Activated naive CD8-positive, alpha-beta T cell treated with anti-CD3 and anti-CD28 coated beads, Interleukin-2, amount 50 U/mL, for 24 hours (primary cell): ENCODE measurements around the gene MYL3.
A peak's percentile ranks its signal among the peaks of the same experiment; 100 is the strongest.

Source experiments
- ATAC-seq: fragments of 150-1000 bp; cut with Tn5 transposase; one replicate; pipeline ENCODE4 v1.10.0; 2021
- DNase-seq: peaks from one replicate; pipeline ENCODE4 v3.0.0; 2021
- H3K27ac Mint-ChIP-seq: one replicate; pipeline ENCODE4 v1.8.0; 2021; ENCODE audit warnings: mild to moderate bottlenecking, mixed read lengths
- H3K27me3 Mint-ChIP-seq: one replicate; pipeline ENCODE4 v1.8.0; 2021; ENCODE audit warnings: mixed read lengths
- H3K36me3 Mint-ChIP-seq: one replicate; pipeline ENCODE4 v1.8.0; 2021; ENCODE audit warnings: low read depth, mixed read lengths
- H3K4me1 Mint-ChIP-seq: one replicate; pipeline ENCODE4 v1.8.0; 2021; ENCODE audit warnings: mixed read lengths
- H3K4me3 Mint-ChIP-seq: one replicate; pipeline ENCODE4 v1.8.0; 2021; ENCODE audit warnings: mild to moderate bottlenecking, moderate library complexity, mixed read lengths
- H3K9me3 Mint-ChIP-seq: one replicate; pipeline ENCODE4 v1.8.0; 2021; ENCODE audit warnings: mixed read lengths

Gene MYL3

DNA sequence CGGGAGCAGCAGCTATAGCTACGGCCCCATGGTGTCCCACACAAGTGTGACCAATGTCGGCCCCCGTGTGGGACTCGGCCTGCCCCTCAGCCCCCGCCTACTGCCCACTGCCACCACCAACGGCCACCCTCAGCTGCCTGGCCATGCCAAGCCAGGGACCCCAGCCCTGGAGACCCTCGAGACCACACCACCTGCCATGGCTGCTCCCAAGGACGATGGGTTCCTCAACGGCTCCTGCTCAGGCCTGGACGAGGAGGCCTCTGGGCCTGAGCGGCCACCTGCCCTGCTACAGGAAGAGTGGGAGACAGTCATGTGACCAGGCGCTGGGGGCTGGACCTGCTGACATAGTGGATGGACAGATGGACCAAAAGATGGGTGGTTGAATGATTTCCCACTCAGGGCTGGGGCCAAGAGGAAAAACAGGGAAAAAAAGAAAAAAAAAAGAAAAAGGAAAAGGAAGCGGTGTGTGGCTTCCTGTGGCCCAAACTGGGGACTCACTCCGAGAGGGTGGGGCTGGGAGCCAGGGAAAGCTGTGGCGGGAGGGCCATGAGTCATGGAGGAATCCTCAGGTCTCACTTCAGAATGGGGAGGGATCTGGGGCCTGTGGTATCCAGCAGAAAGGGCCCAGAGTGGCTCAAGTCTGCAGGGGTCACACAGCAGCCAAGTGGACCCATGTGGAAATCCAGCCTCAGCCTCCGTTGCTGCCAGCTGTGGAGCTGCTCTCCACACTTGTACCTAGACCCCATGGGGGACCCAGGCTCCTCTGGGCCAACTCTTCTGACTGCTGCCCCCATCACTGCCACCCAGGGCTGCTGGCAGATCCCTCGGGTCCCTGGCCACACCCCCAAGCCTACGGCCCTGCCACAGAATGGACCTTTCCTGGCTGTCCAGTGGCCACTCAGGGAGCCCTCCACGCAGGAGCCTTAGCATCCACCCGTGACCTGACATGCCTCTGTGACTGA lies 40.4 kb upstream of the MYL3 start:
- H3K27ac Mint-ChIP-seq: no peak overlapping the region
- peaks cover 5% of the 10 kb centered on the region for H3K27me3 Mint-ChIP-seq
- peaks cover 1% of the 10 kb centered on the region for H3K4me1 Mint-ChIP-seq
- H3K9me3 Mint-ChIP-seq: no peaks in the 10 kb centered on the region
- H3K36me3 Mint-ChIP-seq: no peaks in the 10 kb centered on the region
- DNase-seq (no peak), ATAC-seq (no peak)
- no peak overlapping the region for H3K4me3 Mint-ChIP-seq

DNA sequence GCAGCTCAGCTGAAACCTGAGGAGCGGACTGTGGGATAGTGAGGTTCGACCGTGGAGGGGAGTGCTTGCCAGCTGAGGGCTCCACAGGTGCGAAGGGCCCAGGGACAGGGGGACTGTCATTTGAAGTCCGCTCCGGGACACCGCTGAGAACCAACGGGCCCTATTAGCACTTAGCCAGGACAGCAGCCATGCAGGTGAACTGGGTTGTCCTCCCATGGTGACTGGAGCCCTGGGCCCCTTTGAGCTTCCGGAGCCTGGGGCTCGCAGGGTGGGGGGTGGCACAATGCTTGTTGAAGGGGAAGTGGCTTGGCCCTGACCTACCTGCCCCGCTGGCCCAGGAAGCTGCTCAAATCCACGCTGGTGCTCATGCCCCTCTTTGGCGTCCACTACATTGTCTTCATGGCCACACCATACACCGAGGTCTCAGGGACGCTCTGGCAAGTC lies 39.0 kb upstream of the MYL3 start:
- H3K27me3 Mint-ChIP-seq: peaks cover 14% of the 10 kb centered on the region
- H3K4me3 Mint-ChIP-seq: no peak overlapping the region
- no peaks in the 10 kb centered on the region for H3K9me3 Mint-ChIP-seq
- no peak overlapping the region for H3K27ac Mint-ChIP-seq
- ATAC-seq: no peak
- H3K36me3 Mint-ChIP-seq: no peaks in the 10 kb centered on the region
- no peak for DNase-seq
- H3K4me1 Mint-ChIP-seq: peaks cover 1% of the 10 kb centered on the region

DNA sequence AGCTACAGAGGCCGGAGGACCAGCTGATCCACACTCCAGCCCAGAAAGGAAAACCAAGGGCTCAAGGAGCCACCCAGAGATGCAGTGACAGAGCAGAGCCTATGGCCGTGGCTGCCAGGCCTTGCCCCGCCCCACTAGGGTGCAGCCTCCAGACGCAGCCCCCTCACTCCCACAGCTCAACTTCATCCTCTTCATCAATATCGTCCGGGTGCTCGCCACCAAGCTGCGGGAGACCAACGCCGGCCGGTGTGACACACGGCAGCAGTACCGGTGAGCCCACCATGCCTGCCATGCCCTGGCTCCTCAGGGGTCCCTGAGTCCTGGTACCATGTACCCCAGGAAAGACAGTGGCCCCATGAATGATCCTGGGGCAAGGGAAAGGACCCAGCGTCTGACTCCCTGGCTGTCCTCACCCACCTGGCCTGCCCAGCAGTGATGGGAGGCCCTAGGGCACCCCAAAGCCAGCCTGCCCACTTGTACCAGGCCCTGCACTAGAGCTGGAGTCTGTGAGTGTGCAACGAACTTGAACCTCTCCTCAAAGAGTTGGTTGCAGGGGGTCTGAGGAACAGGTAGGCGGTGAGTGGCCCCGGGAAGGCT lies 38.4 kb upstream of the MYL3 start:
- Mint-ChIP-seq H3K4me3 (no peak overlapping the region), H3K4me1 (peaks cover 1% of the 10 kb centered on the region), H3K27ac (no peak overlapping the region), H3K9me3 (no peaks in the 10 kb centered on the region), H3K27me3 (peaks cover 14% of the 10 kb centered on the region), H3K36me3 (no peaks in the 10 kb centered on the region)
- DNase-seq (no peak), ATAC-seq (no peak)

DNA sequence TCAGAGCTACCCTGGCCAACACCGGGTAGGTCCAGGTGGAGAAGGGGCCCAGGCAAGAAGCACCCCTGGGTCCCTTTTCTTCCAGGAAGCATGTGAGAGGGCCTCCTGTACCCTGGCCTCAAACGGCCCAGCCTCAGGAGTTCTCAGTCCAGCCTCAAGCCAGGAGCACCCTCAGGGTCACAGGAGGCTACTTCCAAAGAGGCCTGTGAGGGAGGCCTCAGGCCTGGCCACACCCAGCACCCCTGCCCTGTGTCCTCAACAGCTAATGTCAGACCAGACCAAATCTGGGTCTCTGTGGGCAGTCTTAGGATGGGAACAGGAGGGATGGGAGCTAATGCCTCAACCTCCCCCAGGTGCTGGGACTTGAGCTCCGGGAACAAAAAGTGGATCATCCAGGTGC lies 37.8 kb upstream of the MYL3 start:
- no peak for DNase-seq
- Mint-ChIP-seq H3K27ac (no peak overlapping the region), H3K9me3 (no peaks in the 10 kb centered on the region), H3K36me3 (no peaks in the 10 kb centered on the region), H3K27me3 (peaks cover 14% of the 10 kb centered on the region), H3K4me3 (no peak overlapping the region), H3K4me1 (peaks cover 1% of the 10 kb centered on the region)
- ATAC-seq: no peak

DNA sequence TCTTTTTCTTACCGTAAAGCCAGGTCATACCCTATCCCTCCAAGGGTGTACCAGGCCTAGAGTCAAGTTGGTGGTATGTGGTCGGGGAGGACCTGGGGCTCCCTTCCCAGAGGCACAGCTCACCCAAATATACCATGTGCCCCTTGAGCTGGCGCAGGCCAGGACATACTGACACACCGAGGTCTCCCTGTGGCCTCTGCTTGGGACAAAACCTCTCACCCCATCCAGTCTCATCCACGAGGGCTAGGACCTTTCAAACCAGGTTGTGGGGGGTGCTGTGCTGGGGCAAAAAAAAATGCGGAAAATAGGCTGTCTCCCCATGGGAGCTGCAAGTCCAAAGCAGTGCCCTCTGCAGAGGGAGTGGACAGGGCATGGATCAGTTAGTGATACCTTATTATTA lies 37.1 kb upstream of the MYL3 start:
- Mint-ChIP-seq H3K4me3 (no peak overlapping the region), H3K9me3 (no peaks in the 10 kb centered on the region), H3K36me3 (no peaks in the 10 kb centered on the region), H3K27me3 (peaks cover 14% of the 10 kb centered on the region), H3K4me1 (peaks cover 1% of the 10 kb centered on the region), H3K27ac (no peak overlapping the region)
- ATAC-seq: no peak
- DNase-seq: no peak

DNA sequence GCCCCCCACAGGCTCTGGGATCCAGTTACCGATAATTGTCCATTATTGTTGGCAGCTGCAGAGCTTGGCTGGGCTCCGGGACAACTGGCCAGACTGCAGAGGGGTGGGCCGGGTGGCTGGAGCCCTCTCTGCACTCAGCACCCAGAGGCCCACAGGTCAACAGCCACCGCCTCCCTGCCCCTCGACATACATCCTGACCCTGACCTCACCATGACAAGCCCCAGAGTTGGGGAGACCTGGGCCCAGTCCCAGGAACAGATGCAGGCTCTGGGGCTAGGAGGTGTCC lies 36.7 kb upstream of the MYL3 start:
- Mint-ChIP-seq H3K27me3 (peaks cover 17% of the 10 kb centered on the region), H3K4me1 (peaks cover 1% of the 10 kb centered on the region), H3K36me3 (no peaks in the 10 kb centered on the region), H3K9me3 (no peaks in the 10 kb centered on the region), H3K4me3 (no peak overlapping the region), H3K27ac (no peak overlapping the region)
- DNase-seq (no peak), ATAC-seq (no peak)

DNA sequence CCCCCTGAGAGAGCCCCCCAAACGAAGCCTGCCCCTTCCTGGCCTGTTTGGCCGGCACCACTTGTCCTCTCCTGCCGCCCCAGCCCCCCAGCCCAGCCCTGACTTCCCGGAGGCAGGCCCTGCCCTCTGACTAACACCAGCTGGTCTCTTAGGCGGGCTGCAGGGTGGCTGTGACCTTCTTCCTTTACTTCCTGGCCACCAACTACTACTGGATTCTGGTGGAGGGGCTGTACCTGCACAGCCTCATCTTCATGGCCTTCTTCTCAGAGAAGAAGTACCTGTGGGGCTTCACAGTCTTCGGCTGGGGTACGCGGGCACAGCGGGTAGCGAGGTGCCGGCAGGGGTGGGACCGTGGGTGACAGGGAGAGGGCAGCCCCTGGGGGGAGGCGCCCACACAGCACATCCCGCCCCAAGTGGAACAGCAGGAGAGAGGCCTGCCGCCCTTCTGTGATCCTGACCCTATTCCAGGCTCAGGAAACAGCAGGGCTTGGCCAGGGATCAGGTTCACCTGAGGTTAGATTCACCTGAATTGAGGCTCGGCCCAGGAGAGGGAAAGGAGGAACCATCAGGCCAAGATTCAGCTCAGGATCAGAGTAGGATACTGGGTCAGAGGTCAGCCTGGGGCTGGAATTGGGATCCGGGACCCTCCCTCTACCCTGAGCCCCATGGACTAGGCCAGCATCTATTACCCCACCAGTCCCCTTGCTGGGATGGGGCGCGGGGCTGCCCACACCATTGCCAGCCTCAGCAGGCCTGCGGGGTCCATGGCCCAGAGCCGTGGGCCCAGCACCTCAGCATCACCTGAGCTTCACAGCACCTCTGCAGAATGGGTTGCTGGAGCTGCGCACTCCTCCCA lies 36.1 kb upstream of the MYL3 start:
- ATAC-seq (no peak), DNase-seq (no peak)
- no peak overlapping the region for H3K27ac Mint-ChIP-seq
- peaks cover 19% of the 10 kb centered on the region for H3K27me3 Mint-ChIP-seq
- peaks cover 1% of the 10 kb centered on the region for H3K4me1 Mint-ChIP-seq
- no peak overlapping the region for H3K4me3 Mint-ChIP-seq
- no peaks in the 10 kb centered on the region for H3K9me3 Mint-ChIP-seq
- H3K36me3 Mint-ChIP-seq: no peaks in the 10 kb centered on the region

DNA sequence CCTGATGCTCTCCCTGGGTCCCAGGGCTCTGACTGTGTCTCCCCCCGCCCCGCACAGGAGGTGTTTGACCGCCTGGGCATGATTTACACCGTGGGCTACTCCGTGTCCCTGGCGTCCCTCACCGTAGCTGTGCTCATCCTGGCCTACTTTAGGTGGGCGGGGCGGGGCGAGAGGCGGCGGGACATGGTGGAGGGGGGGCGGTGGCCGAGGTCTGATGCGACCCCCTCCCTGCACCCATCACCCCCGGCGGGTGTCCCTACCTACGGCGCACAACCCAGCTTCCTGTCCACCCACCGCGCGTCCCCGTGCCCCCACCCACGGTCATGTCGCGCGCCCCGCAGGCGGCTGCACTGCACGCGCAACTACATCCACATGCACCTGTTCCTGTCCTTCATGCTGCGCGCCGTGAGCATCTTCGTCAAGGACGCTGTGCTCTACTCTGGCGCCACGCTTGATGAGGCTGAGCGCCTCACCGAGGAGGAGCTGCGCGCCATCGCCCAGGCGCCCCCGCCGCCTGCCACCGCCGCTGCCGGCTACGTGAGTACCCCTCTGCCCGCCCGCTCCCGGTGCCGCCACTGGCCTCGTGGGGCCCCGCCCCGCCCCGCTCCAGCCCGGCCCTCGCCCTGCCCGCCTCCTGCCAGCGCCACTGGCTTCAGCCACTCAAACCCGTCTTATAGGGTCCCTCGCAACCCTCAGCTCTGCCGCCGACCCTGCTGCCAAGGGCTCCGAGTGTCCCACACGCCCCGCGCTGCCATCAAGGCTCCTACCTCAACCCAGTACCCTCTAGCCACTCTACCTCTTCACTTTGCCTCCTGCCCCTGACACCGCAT lies 35.3 kb upstream of the MYL3 start:
- peaks cover 1% of the 10 kb centered on the region for H3K4me1 Mint-ChIP-seq
- H3K9me3 Mint-ChIP-seq: no peaks in the 10 kb centered on the region
- DNase-seq: no peak
- peaks cover 24% of the 10 kb centered on the region for H3K27me3 Mint-ChIP-seq
- H3K27ac Mint-ChIP-seq: no peak overlapping the region
- no peak overlapping the region for H3K4me3 Mint-ChIP-seq
- ATAC-seq: no peak
- no peaks in the 10 kb centered on the region for H3K36me3 Mint-ChIP-seq

DNA sequence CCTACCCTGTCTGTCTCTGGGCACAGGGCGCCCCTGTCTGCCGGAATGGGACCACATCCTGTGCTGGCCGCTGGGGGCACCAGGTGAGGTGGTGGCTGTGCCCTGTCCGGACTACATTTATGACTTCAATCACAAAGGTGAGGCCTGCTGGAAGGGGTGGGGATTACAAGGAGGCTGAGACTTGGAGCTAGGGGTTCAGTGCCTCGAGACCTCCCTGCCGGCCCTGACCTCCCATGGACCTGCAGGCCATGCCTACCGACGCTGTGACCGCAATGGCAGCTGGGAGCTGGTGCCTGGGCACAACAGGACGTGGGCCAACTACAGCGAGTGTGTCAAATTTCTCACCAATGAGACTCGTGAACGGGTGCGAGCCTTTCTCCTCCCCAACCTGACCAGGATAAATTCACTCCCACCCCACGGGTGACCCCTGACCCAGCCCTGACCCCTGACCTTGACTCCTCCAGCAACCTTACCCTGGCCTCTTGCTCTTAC lies 34.6 kb upstream of the MYL3 start:
- peaks cover 30% of the 10 kb centered on the region for H3K27me3 Mint-ChIP-seq
- H3K4me1 Mint-ChIP-seq: peaks cover 1% of the 10 kb centered on the region
- no peaks in the 10 kb centered on the region for H3K36me3 Mint-ChIP-seq
- no peak for ATAC-seq
- DNase-seq: no peak
- H3K9me3 Mint-ChIP-seq: no peaks in the 10 kb centered on the region
- H3K27ac Mint-ChIP-seq: no peak overlapping the region
- H3K4me3 Mint-ChIP-seq: no peak overlapping the region

DNA sequence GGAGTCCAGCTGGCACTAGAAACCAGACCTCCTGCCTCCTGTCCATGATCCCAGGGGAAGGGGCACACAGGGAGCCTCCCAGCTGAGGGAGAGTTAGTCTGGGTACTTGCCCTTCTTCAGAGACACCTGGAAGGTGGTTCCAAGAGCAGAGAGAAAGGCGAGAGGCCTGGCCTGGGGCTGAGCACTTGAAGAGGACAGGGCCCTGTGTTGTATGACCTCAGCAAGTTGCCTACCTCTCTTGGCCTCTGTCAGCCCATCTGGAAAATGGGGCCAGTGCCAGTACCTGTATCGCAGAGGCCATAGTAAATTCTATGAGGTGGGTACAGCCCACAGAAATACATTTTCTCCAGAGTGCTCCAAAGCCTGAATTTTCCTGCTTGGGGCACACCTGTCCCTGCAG lies 33.8 kb upstream of the MYL3 start:
- Mint-ChIP-seq H3K9me3 (no peaks in the 10 kb centered on the region), H3K4me3 (no peak overlapping the region), H3K36me3 (no peaks in the 10 kb centered on the region), H3K27ac (no peak overlapping the region), H3K27me3 (peaks cover 37% of the 10 kb centered on the region), H3K4me1 (peaks cover 3% of the 10 kb centered on the region)
- no peak for DNase-seq
- ATAC-seq: no peak

DNA sequence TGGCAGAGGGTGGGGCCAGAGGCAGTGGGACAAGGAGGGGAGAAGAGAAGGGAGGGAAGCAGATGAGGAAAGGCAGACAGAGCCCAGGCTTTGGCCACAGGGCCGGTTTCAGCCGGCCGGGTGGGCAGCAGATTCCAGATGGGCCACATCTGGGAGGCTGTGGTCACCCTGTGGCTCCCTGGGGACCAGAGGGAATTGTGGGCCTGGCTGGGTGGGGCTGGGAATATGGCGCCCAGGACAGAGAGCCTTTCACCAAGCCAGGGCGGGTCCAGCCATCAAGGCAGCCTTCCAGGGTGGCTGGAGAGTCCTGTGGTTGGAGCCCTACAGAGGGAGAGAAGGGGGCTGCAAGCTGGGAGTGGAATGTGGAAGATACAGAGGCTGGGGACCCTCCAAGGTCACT lies 33.1 kb upstream of the MYL3 start:
- Mint-ChIP-seq H3K4me3 (no peak overlapping the region), H3K27me3 (peaks cover 44% of the 10 kb centered on the region), H3K4me1 (peaks cover 3% of the 10 kb centered on the region), H3K9me3 (no peaks in the 10 kb centered on the region), H3K36me3 (no peaks in the 10 kb centered on the region), H3K27ac (no peak overlapping the region)
- ATAC-seq: no peak
- no peak for DNase-seq

DNA sequence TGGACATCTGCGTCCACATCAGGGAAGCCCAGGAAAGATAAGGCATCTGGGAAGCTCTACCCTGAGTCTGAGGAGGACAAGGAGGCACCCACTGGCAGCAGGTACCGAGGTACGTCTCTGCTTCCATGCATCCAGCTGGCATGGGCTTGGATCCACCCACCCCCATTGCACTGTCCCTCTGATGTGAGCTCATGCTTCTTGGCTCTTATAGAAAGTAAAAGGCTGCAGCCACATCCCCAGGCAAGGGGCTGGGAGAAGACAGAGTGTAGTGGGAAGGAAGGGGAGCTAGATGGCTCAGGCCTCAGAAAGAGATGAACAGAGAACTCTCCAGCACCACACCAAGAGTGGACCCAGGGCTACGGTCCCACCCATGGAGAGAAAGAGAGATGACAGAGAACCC lies 32.5 kb upstream of the MYL3 start:
- ATAC-seq: no peak
- no peak for DNase-seq
- Mint-ChIP-seq H3K4me1 (peaks cover 3% of the 10 kb centered on the region), H3K27ac (no peak overlapping the region), H3K4me3 (no peak overlapping the region), H3K9me3 (no peaks in the 10 kb centered on the region), H3K27me3 (peaks cover 48% of the 10 kb centered on the region), H3K36me3 (no peaks in the 10 kb centered on the region)

DNA sequence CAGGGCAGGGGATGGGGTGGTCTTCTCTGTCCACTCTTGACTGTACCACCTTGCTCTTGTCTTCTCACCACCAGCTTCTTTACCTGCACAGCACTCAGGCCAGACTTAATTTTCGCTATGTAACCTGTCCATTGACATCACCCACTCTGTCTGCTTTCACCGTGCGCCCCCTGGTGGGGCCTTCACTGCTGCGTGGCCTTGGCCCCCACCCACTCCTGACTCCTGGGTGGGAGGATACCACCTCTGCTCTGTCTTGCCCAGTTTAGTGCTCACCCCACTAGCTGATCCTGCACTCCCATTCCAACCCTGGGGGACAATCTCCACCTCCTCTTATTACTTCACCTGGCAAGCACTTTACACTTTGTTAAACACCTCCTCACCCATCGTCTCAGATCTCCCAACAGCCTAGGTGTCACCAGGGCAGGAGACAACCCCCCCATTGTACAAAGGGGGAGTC lies 32.0 kb upstream of the MYL3 start:
- ATAC-seq (peak; percentile 70), DNase-seq (peak; percentile 83)
- no peaks in the 10 kb centered on the region for H3K36me3 Mint-ChIP-seq
- H3K4me1 Mint-ChIP-seq: peaks cover 3% of the 10 kb centered on the region
- no peak overlapping the region for H3K27ac Mint-ChIP-seq
- no peak overlapping the region for H3K4me3 Mint-ChIP-seq
- no peaks in the 10 kb centered on the region for H3K9me3 Mint-ChIP-seq
- peaks cover 52% of the 10 kb centered on the region for H3K27me3 Mint-ChIP-seq

DNA sequence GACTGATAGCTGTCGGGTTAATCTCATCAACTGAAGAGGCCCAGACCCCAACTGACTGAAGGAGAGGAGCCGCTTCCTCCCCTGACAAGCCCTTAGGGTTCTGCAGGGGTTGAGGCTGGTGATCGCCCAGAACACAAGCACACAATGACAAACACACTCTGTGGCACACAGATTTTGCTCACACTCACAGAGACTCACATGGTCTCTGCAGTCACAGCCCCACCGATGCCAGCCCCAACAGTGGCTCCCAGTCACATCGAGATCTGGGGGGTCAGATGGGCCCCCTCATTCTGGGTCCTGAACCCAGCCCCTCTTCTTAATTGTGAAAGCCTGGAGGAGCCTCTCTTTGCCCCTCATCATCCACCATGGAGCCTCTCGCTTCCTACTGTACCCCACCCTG lies 31.0 kb upstream of the MYL3 start:
- H3K27me3 Mint-ChIP-seq: peaks cover 52% of the 10 kb centered on the region
- peaks cover 3% of the 10 kb centered on the region for H3K4me1 Mint-ChIP-seq
- no peak overlapping the region for H3K4me3 Mint-ChIP-seq
- DNase-seq (no peak), ATAC-seq (no peak)
- H3K36me3 Mint-ChIP-seq: no peaks in the 10 kb centered on the region
- no peak overlapping the region for H3K27ac Mint-ChIP-seq
- H3K9me3 Mint-ChIP-seq: no peaks in the 10 kb centered on the region
